GM18519 (cell line): ENCODE data around the gene CCNG2.

ENCODE experiments used
- ATAC-seq: cut with Tn5 transposase; IDR thresholded peaks from one replicate; pipeline ENCODE4 v1.9.1; 2021; ENCODE audit warnings: mild to moderate bottlenecking, moderate library complexity; ENCODE audit not compliant: unreplicated experiment, low FRiP score

Gene CCNG2

GRCh38 chr4:77174426-77174825 is 17.4 kb downstream of the CCNG2 start:
- ATAC-seq = no peak

GRCh38 chr4:77175201-77175611 is 18.2 kb downstream of the CCNG2 start:
- ATAC-seq = no peak

GRCh38 chr4:77176640-77177039 is 19.6 kb downstream of the CCNG2 start:
- ATAC-seq = no peak

- no peak for ATAC-seq
Measured at GRCh38 chr4:77177199-77177598, 20.2 kb downstream of the CCNG2 start.

GRCh38 chr4:77178560-77178959 is 21.6 kb downstream of the CCNG2 start:
- ATAC-seq = no peak

- no peak for ATAC-seq
Measured at GRCh38 chr4:77179519-77179918, 22.5 kb downstream of the CCNG2 start.

- ATAC-seq = no peak
Measured at GRCh38 chr4:77181720-77182119, 24.7 kb downstream of the CCNG2 start.

- no peak for ATAC-seq
Measured at GRCh38 chr4:77183777-77184420, 26.9 kb downstream of the CCNG2 start.

GRCh38 chr4:77184974-77185373 is 28.0 kb downstream of the CCNG2 start:
- no peak for ATAC-seq

GRCh38 chr4:77185686-77186085 is 28.7 kb downstream of the CCNG2 start:
- no peak for ATAC-seq

GRCh38 chr4:77187322-77187721 is 30.3 kb downstream of the CCNG2 start:
- ATAC-seq = no peak

- no peak for ATAC-seq
Measured at GRCh38 chr4:77188498-77189220, 31.7 kb downstream of the CCNG2 start.

GRCh38 chr4:77189412-77189811 is 32.4 kb downstream of the CCNG2 start:
- ATAC-seq = no peak

GRCh38 chr4:77190053-77190452 is 33.0 kb downstream of the CCNG2 start:
- ATAC-seq = no peak

GRCh38 chr4:77193046-77193445 is 36.0 kb downstream of the CCNG2 start:
- no peak for ATAC-seq

GRCh38 chr4:77193511-77194102 is 36.6 kb downstream of the CCNG2 start:
- peak; percentile 73 for ATAC-seq

GRCh38 chr4:77194366-77194765 is 37.4 kb downstream of the CCNG2 start:
- no peak for ATAC-seq

GRCh38 chr4:77194989-77195388 is 38.0 kb downstream of the CCNG2 start:
- no peak for ATAC-seq

- peak; percentile 52 for ATAC-seq
Measured at GRCh38 chr4:77196866-77197265, 39.9 kb downstream of the CCNG2 start.

- no peak for ATAC-seq
Measured at GRCh38 chr4:77197361-77197760, 40.4 kb downstream of the CCNG2 start.

GRCh38 chr4:77197831-77198230 is 40.8 kb downstream of the CCNG2 start:
- no peak for ATAC-seq

GRCh38 chr4:77199276-77199675 is 42.3 kb downstream of the CCNG2 start:
- ATAC-seq = no peak
